ENCODE results near the gene FUT2. TPM values are rescaled to one million over a fixed set of nuclear protein-coding genes. Genes with fewer than 3 reads are reported as not detected.
"Not testable (repeated sequence)": the region's sequence is repeated elsewhere in the genome, so short reads cannot be mapped to it uniquely, and the experiment has no call there.

FUT2 gene
- total RNA-seq, 4 donors from 2014 or later, result 0.19 TPM; not detected in 3

DNA sequence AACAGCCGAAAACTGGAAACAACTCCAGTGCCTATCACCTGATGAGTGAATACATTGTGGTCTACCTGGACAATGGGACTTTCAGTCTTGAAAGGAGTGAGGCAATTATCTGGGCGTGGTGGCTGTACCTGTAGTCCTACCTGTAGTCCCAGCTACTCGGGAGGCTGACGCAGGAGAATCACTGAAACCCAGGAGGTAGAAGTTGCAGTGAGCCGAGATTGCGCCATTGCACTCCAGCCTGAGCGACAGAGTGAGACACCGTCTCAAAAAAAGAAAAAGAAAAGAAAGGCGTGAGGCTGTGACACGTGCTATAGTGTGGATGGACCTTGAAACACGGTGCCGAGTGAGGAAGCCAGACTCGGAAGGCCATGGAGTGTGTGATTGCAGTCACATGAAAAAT, 18.9 kb upstream of the FUT2 start:
- Histone ChIP-seq H3K4me1 (peaks cover 4 to 11% of the 10 kb centered on the region in 2 donors), H3K9me3 (no peaks in the 10 kb centered on the region), H3K27ac (no peak overlapping the region), H3K27me3 (no peaks in the 10 kb centered on the region), H3K4me3 (no peak overlapping the region), H3K36me3 (no peaks in the 10 kb centered on the region)
- intact Hi-C loops (cut with DNase I; ENCODE audit: low total_unique reads), result loop anchor here (5.0 to 10.0 kb wide), 2 partner anchors 35 to 168 kb away; no protein-coding TSS in a partner anchor
- TF ChIP-seq POLR2A (IDR thresholded peaks at IDR 0.05), result no peak
- TF ChIP-seq, protein P1, sequence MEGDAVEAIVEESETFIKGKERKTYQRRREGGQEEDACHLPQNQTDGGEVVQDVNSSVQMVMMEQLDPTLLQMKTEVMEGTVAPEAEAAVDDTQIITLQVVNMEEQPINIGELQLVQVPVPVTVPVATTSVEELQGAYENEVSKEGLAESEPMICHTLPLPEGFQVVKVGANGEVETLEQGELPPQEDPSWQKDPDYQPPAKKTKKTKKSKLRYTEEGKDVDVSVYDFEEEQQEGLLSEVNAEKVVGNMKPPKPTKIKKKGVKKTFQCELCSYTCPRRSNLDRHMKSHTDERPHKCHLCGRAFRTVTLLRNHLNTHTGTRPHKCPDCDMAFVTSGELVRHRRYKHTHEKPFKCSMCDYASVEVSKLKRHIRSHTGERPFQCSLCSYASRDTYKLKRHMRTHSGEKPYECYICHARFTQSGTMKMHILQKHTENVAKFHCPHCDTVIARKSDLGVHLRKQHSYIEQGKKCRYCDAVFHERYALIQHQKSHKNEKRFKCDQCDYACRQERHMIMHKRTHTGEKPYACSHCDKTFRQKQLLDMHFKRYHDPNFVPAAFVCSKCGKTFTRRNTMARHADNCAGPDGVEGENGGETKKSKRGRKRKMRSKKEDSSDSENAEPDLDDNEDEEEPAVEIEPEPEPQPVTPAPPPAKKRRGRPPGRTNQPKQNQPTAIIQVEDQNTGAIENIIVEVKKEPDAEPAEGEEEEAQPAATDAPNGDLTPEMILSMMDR (IDR thresholded peaks at IDR 0.05 in 4 of 5, conservative IDR thresholded peaks at IDR 0.05 in 1 of 5), result no peak
- ATAC-seq (no peak), DNase-seq (no peak)
- in situ Hi-C loops (cut with MboI; ENCODE audit: low sequenced_read_pairs in 4 of 4), result loop anchor here in 1 of 4 donors (10.0 kb wide), 1 partner anchor 168 kb away; no protein-coding TSS in a partner anchor

DNA sequence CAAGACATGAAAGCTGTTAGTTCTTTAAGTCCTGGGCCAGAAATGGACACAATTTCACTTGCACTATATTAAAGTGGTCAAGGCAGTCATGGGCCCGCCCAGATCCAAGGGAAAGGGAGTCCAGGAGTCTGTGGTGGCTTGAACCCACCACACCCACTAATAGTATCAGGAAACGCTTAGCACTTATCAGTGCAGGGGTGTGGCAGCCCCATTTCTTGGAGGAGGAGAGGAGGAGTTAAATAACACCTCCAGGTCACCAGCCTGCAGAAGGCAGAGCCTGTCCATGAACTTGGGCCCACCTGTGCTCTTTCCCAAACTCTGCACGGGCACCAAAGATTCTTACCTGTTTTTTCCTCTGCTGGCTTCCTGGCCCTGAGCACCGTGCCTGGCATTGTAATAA, 17.6 kb upstream of the FUT2 start:
- no peak for TF ChIP-seq POLR2A (IDR thresholded peaks at IDR 0.05)
- TF ChIP-seq, protein P1 (IDR thresholded peaks at IDR 0.05 in 4 of 5, conservative IDR thresholded peaks at IDR 0.05 in 1 of 5), result no peak
- Histone ChIP-seq H3K4me1 (peaks cover 4 to 11% of the 10 kb centered on the region in 2 donors), H3K36me3 (no peaks in the 10 kb centered on the region), H3K27ac (no peak overlapping the region), H3K4me3 (no peak overlapping the region), H3K27me3 (no peaks in the 10 kb centered on the region), H3K9me3 (no peaks in the 10 kb centered on the region)
- ATAC-seq (no peak), DNase-seq (no peak)
- in situ Hi-C loops (cut with MboI; ENCODE audit: low sequenced_read_pairs in 4 of 4), result loop anchor here in 1 of 4 donors (10.0 kb wide), 1 partner anchor 167 kb away; no protein-coding TSS in a partner anchor
- intact Hi-C loops (cut with DNase I; ENCODE audit: low total_unique reads), result loop anchor here (5.0 to 10.0 kb wide), 2 partner anchors 34 to 167 kb away; no protein-coding TSS in a partner anchor

DNA sequence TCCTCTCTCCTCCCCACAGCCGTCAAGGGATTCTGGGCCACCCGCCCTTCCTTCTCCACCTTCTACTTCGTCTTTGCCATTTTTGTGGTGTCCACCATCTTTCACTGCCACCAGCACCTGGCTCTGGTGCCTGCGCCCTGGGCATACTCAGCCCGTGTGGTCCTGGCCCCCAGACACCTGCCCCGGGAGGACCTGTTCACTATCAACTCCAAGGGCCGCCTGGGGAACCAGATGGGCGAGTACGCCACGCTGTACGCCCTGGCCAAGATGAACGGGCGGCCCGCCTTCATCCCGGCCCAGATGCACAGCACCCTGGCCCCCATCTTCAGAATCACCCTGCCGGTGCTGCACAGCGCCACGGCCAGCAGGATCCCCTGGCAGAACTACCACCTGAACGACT, 15.8 kb upstream of the FUT2 start:
- H3K36me3 ChIP-seq; H3K4me1 ChIP-seq; H3K27ac ChIP-seq; H3K4me3 ChIP-seq; intact Hi-C loops (cut with DNase I; ENCODE audit: low total_unique reads); in situ Hi-C loops (cut with MboI; ENCODE audit: low sequenced_read_pairs in 4 of 4); H3K27me3 ChIP-seq; H3K9me3 ChIP-seq; ATAC-seq; DNase-seq: not testable (repeated sequence)

- TF ChIP-seq POLR2A (IDR thresholded peaks at IDR 0.05), result no peak
- TF ChIP-seq, protein P1 (IDR thresholded peaks at IDR 0.05 in 4 of 5, conservative IDR thresholded peaks at IDR 0.05 in 1 of 5), result no peak
- intact Hi-C loops (cut with DNase I; ENCODE audit: low total_unique reads) (no loop called here), in situ Hi-C loops (cut with MboI; ENCODE audit: low sequenced_read_pairs in 4 of 4) (no loop called here)
- Histone ChIP-seq H3K36me3 (no peaks in the 10 kb centered on the region), H3K27me3 (no peaks in the 10 kb centered on the region), H3K9me3 (no peaks in the 10 kb centered on the region), H3K4me1 (peaks cover 0 to 4% of the 10 kb centered on the region in 2 donors), H3K4me3 (no peak overlapping the region), H3K27ac (no peak overlapping the region)
- ATAC-seq (no peak), DNase-seq (no peak)
Observed at GRCh38 chr19:48680436-48681126, 15.2 kb upstream of the FUT2 start.

DNA sequence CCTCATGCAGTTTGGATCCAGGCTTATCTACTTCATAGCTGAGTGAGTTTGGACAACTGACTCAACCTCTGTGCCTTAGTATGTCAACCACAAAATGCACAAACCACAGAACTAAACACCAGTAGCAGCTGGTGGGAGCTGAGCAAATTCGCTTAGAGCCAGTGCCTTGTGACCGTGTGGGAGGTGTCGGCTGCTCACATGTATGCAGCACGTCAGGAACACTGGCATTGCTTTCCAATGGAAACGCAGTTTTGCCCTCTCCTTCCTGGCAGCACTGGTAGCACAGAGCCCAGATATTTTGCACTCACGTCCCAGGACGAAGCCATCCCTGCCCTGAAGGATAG, 14.7 kb upstream of the FUT2 start:
- Histone ChIP-seq H3K27me3 (no peaks in the 10 kb centered on the region), H3K9me3 (no peaks in the 10 kb centered on the region), H3K4me1 (no peaks in the 10 kb centered on the region), H3K27ac (no peak overlapping the region), H3K4me3 (no peak overlapping the region), H3K36me3 (no peaks in the 10 kb centered on the region)
- intact Hi-C loops (cut with DNase I; ENCODE audit: low total_unique reads), result no loop called here
- ATAC-seq, result peak; percentile 50 to 56
- in situ Hi-C loops (cut with MboI; ENCODE audit: low sequenced_read_pairs in 4 of 4), result no loop called here
- no peak for DNase-seq
- TF ChIP-seq, protein P1 (IDR thresholded peaks at IDR 0.05 in 4 of 5, conservative IDR thresholded peaks at IDR 0.05 in 1 of 5), result no peak
- TF ChIP-seq POLR2A (IDR thresholded peaks at IDR 0.05), result no peak
